Measurements from ENCODE around the gene S100A4. TPM values are rescaled to one million over a fixed set of nuclear protein-coding genes. Genes with fewer than 3 reads are reported as not detected.

The S100A4 gene
- total RNA-seq, 1 experiment from 2014 or later: 384 TPM

- intact Hi-C loops (cut with micrococcal nuclease): no loop called here
- CTCF ChIA-PET: interaction anchor here (1.0 to 2.6 kb wide), 8 partner anchors 8 to 20 kb away, joined by 3 to 11 read pairs (median 3); no protein-coding TSS in a partner anchor
- H3K36me3 ChIP-seq (ENCODE audit: control insufficient read depth in 1 of 2, insufficient read depth in 2 of 2, low read length in 2 of 2): no peaks in the 10 kb centered on the region
- RAD21 ChIA-PET (ENCODE audit: low non-redundant PET in 1 of 2, low total read pairs in 2 of 2, uncharacterized antibody in 2 of 2, unreplicated experiment in 2 of 2): no interaction called here
- ATAC-seq: no peak
- H3K9me3 ChIP-seq (ENCODE audit: control insufficient read depth in 1 of 2, insufficient read depth in 1 of 2, low read depth in 1 of 2, low read length in 2 of 2): no peaks in the 10 kb centered on the region
- H3K4me2 ChIP-seq (ENCODE audit: low read length): peak overlapping the region; percentile 42
- TF ChIP-seq TCF7L2 (IDR thresholded peaks at IDR 0.05; ENCODE audit: borderline replicate concordance, extremely low read depth, insufficient read depth, insufficient read length): no peak
- TF ChIP-seq, protein P1, sequence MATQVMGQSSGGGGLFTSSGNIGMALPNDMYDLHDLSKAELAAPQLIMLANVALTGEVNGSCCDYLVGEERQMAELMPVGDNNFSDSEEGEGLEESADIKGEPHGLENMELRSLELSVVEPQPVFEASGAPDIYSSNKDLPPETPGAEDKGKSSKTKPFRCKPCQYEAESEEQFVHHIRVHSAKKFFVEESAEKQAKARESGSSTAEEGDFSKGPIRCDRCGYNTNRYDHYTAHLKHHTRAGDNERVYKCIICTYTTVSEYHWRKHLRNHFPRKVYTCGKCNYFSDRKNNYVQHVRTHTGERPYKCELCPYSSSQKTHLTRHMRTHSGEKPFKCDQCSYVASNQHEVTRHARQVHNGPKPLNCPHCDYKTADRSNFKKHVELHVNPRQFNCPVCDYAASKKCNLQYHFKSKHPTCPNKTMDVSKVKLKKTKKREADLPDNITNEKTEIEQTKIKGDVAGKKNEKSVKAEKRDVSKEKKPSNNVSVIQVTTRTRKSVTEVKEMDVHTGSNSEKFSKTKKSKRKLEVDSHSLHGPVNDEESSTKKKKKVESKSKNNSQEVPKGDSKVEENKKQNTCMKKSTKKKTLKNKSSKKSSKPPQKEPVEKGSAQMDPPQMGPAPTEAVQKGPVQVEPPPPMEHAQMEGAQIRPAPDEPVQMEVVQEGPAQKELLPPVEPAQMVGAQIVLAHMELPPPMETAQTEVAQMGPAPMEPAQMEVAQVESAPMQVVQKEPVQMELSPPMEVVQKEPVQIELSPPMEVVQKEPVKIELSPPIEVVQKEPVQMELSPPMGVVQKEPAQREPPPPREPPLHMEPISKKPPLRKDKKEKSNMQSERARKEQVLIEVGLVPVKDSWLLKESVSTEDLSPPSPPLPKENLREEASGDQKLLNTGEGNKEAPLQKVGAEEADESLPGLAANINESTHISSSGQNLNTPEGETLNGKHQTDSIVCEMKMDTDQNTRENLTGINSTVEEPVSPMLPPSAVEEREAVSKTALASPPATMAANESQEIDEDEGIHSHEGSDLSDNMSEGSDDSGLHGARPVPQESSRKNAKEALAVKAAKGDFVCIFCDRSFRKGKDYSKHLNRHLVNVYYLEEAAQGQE (IDR thresholded peaks at IDR 0.05; ENCODE audit: low read depth): no peak
- TF ChIP-seq ZBTB33 (IDR thresholded peaks at IDR 0.05; ENCODE audit: extremely low read depth, insufficient replicate concordance, low read length): no peak
- no peak for TF ChIP-seq POLR2A (IDR thresholded peaks at IDR 0.05; ENCODE audit: borderline replicate concordance, extremely low read depth, insufficient read depth, insufficient read length)
- no peak for TF ChIP-seq FOSL1 (IDR thresholded peaks at IDR 0.05; ENCODE audit: low read depth)
- TF ChIP-seq SIN3A (IDR thresholded peaks at IDR 0.05; ENCODE audit: low read depth): no peak
- TF ChIP-seq JUND (IDR thresholded peaks at IDR 0.05): no peak
- no peak for TF ChIP-seq YY1 (IDR thresholded peaks at IDR 0.05; ENCODE audit: extremely low read depth, insufficient replicate concordance, low read depth, low read length)
- H3K4me3 ChIP-seq (replicated peaks in 1 of 2; ENCODE audit: low read depth in 1 of 2, low read length in 2 of 2): no peak overlapping the region
- no TSS peak for BruUV-seq (replicated peaks)
- POLR2A ChIA-PET: interaction anchor here (0.8 to 8.1 kb wide), 5 partner anchors 8 to 18 kb away, joined by 3 to 78 read pairs (median 6); partner anchors contain the start of genes S100A2 and S100A6
- H3K79me2 ChIP-seq (ENCODE audit: insufficient read depth, low read length): no peaks in the 10 kb centered on the region
- H3K4me1 ChIP-seq (ENCODE audit: control insufficient read depth in 1 of 2, insufficient read depth in 2 of 2, low read length in 2 of 2): peaks cover 37 to 66% of the 10 kb centered on the region in 2 experiments
- no peak overlapping the region for H3K27ac ChIP-seq (ENCODE audit: low read depth, low read length)
- H3K9ac ChIP-seq (ENCODE audit: low read length): no peak overlapping the region
- H4K20me1 ChIP-seq (ENCODE audit: insufficient read depth): no peaks in the 10 kb centered on the region
- no peaks in the 10 kb centered on the region for H3K9me2 ChIP-seq (ENCODE audit: insufficient read depth)
- H2AFZ ChIP-seq (ENCODE audit: low read depth, low read length, poor library complexity, severe bottlenecking): no peak overlapping the region
- no peaks in the 10 kb centered on the region for H3K27me3 ChIP-seq (ENCODE audit: insufficient read depth, low read length)
- no peak for DNase-seq (ENCODE audit: low read depth, low spot score)
Observed at GRCh38 chr1:153553096-153553495, 7.5 kb upstream of the S100A4 start.
